Activated T-cell treated with anti-CD3 and anti-CD28 coated beads, Interleukin-2, amount 50 U/mL, for 4 hours (primary cell): Measurements from ENCODE around the gene CEACAM6. TPM values are rescaled to one million over a fixed set of nuclear protein-coding genes. Genes with fewer than 3 reads are reported as not detected.
"Not testable (repeated sequence)": the region's sequence is repeated elsewhere in the genome, so short reads cannot be mapped to it uniquely, and the experiment has no call there.

ENCODE experiments used
- ATAC-seq, 2 donors: fragments of 200-7000 bp; cut with Tn5 transposase; one replicate each; pipeline ENCODE4 v1.10.0; 2021
- DNase-seq: peaks from one replicate; pipeline ENCODE4 v3.0.0-alpha.2; 2020
- H3K27me3 Mint-ChIP-seq: one replicate; pipeline ENCODE4 v1.8.0; 2021; ENCODE audit warnings: low read depth, mixed read lengths
- H3K36me3 Mint-ChIP-seq: one replicate; pipeline ENCODE4 v1.8.0; 2022; ENCODE audit warnings: mixed read lengths; ENCODE audit not compliant: insufficient read depth
- H3K4me1 Mint-ChIP-seq: one replicate; pipeline ENCODE4 v1.8.0; 2021; ENCODE audit warnings: low read depth, mixed read lengths
- H3K4me3 Mint-ChIP-seq: one replicate; pipeline ENCODE4 v1.8.0; 2021; ENCODE audit warnings: mild to moderate bottlenecking, moderate library complexity, mixed read lengths
- H3K9me3 Mint-ChIP-seq: one replicate; pipeline ENCODE4 v1.8.0; 2021; ENCODE audit warnings: mixed read lengths
- total RNA-seq, 3 donors: library from RNA; stranded (reverse); gene quantifications; one replicate each; pipeline ENCODE4 v1.2.1, GENCODE V29; 2021

Gene CEACAM6
- under 1 TPM; 0.23 to 0.27 (median 0.26) TPM for total RNA-seq

GRCh38 chr19:41755328-41755913 is at the start of gene CEACAM6:
CEACAM6 (plus strand) TSS chr19:41755530; CDS start chr19:41755639, 109 bp downstream.
- Mint-ChIP-seq H3K27me3 (peaks cover 49% of the 10 kb centered on the region), H3K9me3 (no peaks in the 10 kb centered on the region), H3K4me1 (peaks cover 3% of the 10 kb centered on the region), H3K4me3 (no peak within 1 kb of the TSS), H3K36me3 (no peaks in the 10 kb centered on the region)
- DNase-seq, result no peak
- no peak for ATAC-seq

- Mint-ChIP-seq H3K9me3 (no peaks in the 10 kb centered on the region), H3K4me3 (peak overlapping the region; percentile 69), H3K36me3 (no peaks in the 10 kb centered on the region), H3K27me3 (peaks cover 44% of the 10 kb centered on the region), H3K4me1 (no peaks in the 10 kb centered on the region)
- DNase-seq (peak; percentile 59), ATAC-seq (peak; percentile 92 to 93)
Measured at GRCh38 chr19:41706741-41707501, 48.4 kb upstream of the CEACAM6 start.

- Mint-ChIP-seq H3K9me3 (no peaks in the 10 kb centered on the region), H3K4me1 (no peaks in the 10 kb centered on the region), H3K4me3 (no peak overlapping the region), H3K27me3 (peaks cover 45% of the 10 kb centered on the region), H3K36me3 (no peaks in the 10 kb centered on the region)
- ATAC-seq (no peak), DNase-seq (no peak)
Measured at GRCh38 chr19:41707502-41707812, 47.9 kb upstream of the CEACAM6 start.

DNA sequence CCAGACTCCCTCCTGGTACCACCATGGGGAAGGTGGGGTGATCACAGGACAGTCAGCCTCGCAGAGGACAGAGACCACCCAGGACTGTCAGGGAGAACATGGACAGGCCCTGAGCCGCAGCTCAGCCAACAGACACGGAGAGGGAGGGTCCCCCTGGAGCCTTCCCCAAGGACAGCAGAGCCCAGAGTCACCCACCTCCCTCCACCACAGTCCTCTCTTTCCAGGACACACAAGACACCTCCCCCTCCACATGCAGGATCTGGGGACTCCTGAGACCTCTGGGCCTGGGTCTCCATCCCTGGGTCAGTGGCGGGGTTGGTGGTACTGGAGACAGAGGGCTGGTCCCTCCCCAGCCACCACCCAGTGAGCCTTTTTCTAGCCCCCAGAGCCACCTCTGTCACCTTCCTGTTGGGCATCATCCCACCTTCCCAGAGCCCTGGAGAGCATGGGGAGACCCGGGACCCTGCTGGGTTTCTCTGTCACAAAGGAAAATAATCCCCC is 47.4 kb upstream of the CEACAM6 start:
- Mint-ChIP-seq H3K4me3 (no peak overlapping the region), H3K27me3 (peaks cover 49% of the 10 kb centered on the region), H3K4me1 (no peaks in the 10 kb centered on the region), H3K9me3 (no peaks in the 10 kb centered on the region), H3K36me3 (no peaks in the 10 kb centered on the region)
- DNase-seq (no peak), ATAC-seq (no peak)

DNA sequence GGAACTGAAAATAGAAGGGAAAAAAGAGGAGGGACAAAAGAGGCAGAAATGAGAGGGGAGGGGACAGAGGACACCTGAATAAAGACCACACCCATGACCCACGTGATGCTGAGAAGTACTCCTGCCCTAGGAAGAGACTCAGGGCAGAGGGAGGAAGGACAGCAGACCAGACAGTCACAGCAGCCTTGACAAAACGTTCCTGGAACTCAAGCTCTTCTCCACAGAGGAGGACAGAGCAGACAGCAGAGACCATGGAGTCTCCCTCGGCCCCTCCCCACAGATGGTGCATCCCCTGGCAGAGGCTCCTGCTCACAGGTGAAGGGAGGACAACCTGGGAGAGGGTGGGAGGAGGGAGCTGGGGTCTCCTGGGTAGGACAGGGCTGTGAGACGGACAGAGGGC is 46.8 kb upstream of the CEACAM6 start, which contains the start of gene CEACAM5:
Gene CEACAM5 (plus strand): TSS at position 146 of the 400 bp plus-strand sequence. CDS start 106 bp downstream, at position 252.
- H3K4me3 Mint-ChIP-seq, result no peak within 1 kb of the TSS
- no peaks in the 10 kb centered on the region for H3K36me3 Mint-ChIP-seq
- peaks cover 51% of the 10 kb centered on the region for H3K27me3 Mint-ChIP-seq
- H3K4me1 Mint-ChIP-seq, result no peaks in the 10 kb centered on the region
- DNase-seq (no peak), ATAC-seq (no peak)
- no peaks in the 10 kb centered on the region for H3K9me3 Mint-ChIP-seq

- not testable (repeated sequence) for ATAC-seq, H3K9me3 Mint-ChIP-seq, H3K4me3 Mint-ChIP-seq, DNase-seq, H3K4me1 Mint-ChIP-seq, H3K36me3 Mint-ChIP-seq
- H3K27me3 Mint-ChIP-seq, result peaks cover 53% of the 10 kb centered on the region
Measured at GRCh38 chr19:41709516-41709915, 45.8 kb upstream of the CEACAM6 start.

- H3K4me3 Mint-ChIP-seq, result no peak overlapping the region
- H3K4me1 Mint-ChIP-seq, result no peaks in the 10 kb centered on the region
- no peaks in the 10 kb centered on the region for H3K9me3 Mint-ChIP-seq
- peaks cover 50% of the 10 kb centered on the region for H3K27me3 Mint-ChIP-seq
- H3K36me3 Mint-ChIP-seq, result no peaks in the 10 kb centered on the region
- DNase-seq (no peak), ATAC-seq (no peak)
Measured at GRCh38 chr19:41709951-41710645, 45.2 kb upstream of the CEACAM6 start.

DNA sequence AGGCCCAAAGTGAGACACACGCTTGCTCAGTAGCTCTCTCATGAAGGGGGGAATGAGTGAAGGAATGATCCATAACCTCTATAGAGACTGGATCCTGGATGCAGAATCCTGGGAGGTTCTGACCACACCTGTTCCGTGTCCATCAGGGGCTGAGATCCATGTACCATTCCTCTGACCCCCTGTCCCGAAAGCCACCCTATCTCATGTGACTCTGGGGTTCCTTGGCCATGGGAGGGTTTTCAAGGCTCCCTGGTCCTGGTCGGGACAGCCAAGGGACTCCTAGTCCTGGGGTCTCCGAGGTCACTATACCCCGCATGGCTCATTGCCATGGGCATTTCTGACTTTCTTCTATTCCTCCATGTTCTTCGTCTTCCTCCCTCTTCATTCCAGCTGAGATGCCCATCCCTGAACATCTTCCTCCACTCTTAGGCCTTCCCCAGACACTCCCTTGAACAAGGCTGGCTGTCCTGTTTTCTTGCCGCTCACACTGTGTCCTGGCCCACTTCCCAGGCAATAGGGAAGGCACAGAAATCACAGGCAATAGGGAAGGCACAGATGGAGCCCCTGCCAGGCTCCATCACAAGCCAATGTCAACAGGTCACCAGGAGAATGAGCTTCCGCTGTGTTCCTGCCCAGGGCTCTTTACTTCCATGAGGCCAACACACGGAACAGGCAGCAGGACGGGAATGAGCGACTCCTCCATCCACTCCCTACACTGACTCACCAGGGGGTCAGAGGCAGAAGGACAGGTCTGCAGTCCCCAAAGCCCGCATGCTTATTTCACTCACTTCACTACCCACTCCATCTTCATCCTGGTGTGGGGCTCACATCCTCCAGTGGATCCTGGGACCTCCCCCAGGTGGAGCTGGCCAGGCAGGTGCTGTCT is 43.7 kb upstream of the CEACAM6 start:
- Mint-ChIP-seq H3K4me1 (no peaks in the 10 kb centered on the region), H3K9me3 (no peaks in the 10 kb centered on the region), H3K4me3 (no peak overlapping the region), H3K36me3 (no peaks in the 10 kb centered on the region), H3K27me3 (peaks cover 45% of the 10 kb centered on the region)
- DNase-seq (no peak), ATAC-seq (no peak)

- H3K4me3 Mint-ChIP-seq, result no peak overlapping the region
- DNase-seq (no peak), ATAC-seq (no peak)
- H3K27me3 Mint-ChIP-seq, result peaks cover 51% of the 10 kb centered on the region
- no peaks in the 10 kb centered on the region for H3K36me3 Mint-ChIP-seq
- H3K9me3 Mint-ChIP-seq, result no peaks in the 10 kb centered on the region
- H3K4me1 Mint-ChIP-seq, result no peaks in the 10 kb centered on the region
Measured at GRCh38 chr19:41714598-41714997, 40.7 kb upstream of the CEACAM6 start.

DNA sequence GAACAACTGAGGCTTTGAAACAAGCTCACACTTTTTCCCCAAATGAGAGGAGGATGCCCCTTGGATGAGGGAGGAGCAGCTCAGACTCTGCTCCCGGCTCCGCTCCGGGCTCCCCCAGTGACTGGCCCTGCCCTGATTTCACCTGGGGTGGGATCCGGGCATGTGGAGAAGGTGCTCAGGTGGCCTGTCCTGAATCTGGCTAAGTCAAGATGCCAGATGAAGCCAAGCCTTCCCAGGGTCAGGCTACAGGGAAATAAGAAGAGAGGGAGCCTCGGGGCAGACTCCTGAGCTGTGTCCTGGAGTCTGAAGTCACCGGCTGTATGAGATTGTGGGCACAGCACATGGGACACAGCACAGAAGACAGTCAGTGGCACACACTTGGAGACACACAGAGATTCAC is 36.6 kb upstream of the CEACAM6 start:
- no peak for DNase-seq
- no peaks in the 10 kb centered on the region for H3K4me1 Mint-ChIP-seq
- H3K9me3 Mint-ChIP-seq, result no peaks in the 10 kb centered on the region
- H3K4me3 Mint-ChIP-seq, result no peak overlapping the region
- H3K27me3 Mint-ChIP-seq, result peaks cover 47% of the 10 kb centered on the region
- ATAC-seq, result no peak
- no peaks in the 10 kb centered on the region for H3K36me3 Mint-ChIP-seq

GRCh38 chr19:41720103-41720502 is 35.2 kb upstream of the CEACAM6 start:
- H3K9me3 Mint-ChIP-seq, result no peaks in the 10 kb centered on the region
- H3K27me3 Mint-ChIP-seq, result peaks cover 42% of the 10 kb centered on the region
- H3K4me1 Mint-ChIP-seq, result no peaks in the 10 kb centered on the region
- no peak for ATAC-seq
- DNase-seq, result no peak
- no peak overlapping the region for H3K4me3 Mint-ChIP-seq
- no peaks in the 10 kb centered on the region for H3K36me3 Mint-ChIP-seq

DNA sequence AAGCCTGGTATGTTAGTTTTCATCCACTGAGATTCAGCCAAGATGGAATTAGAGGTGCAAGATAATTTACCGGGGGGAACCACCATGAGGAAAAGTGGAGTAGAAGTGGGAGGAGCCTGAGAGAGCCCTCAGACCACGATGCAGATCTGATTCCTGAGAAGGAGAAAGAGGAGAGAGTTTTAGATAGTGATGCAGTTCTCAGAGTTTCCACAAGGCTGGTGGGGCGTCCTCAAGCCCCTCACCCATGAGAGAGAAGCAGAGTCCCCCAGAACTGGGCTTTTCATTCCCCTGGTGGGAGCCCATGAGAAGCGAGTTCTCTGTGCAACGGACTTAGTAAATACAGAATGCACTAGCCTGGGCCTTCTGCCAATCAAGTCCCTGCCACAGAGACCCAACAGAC is 28.8 kb upstream of the CEACAM6 start:
- H3K4me1 Mint-ChIP-seq, result no peaks in the 10 kb centered on the region
- DNase-seq, result no peak
- no peaks in the 10 kb centered on the region for H3K36me3 Mint-ChIP-seq
- ATAC-seq, result no peak
- no peak overlapping the region for H3K4me3 Mint-ChIP-seq
- peaks cover 45% of the 10 kb centered on the region for H3K27me3 Mint-ChIP-seq
- no peaks in the 10 kb centered on the region for H3K9me3 Mint-ChIP-seq

- ATAC-seq, result no peak
- Mint-ChIP-seq H3K9me3 (no peaks in the 10 kb centered on the region), H3K36me3 (no peaks in the 10 kb centered on the region), H3K4me1 (peaks cover 4% of the 10 kb centered on the region), H3K27me3 (peaks cover 40% of the 10 kb centered on the region), H3K4me3 (no peak overlapping the region)
- DNase-seq, result no peak
Measured at GRCh38 chr19:41734156-41734555, 21.2 kb upstream of the CEACAM6 start.

- Mint-ChIP-seq H3K27me3 (peaks cover 38% of the 10 kb centered on the region), H3K4me3 (no peak overlapping the region), H3K36me3 (no peaks in the 10 kb centered on the region), H3K4me1 (peaks cover 4% of the 10 kb centered on the region), H3K9me3 (no peaks in the 10 kb centered on the region)
- no peak for DNase-seq
- no peak for ATAC-seq
Measured at GRCh38 chr19:41734585-41734984, 20.7 kb upstream of the CEACAM6 start.
